SK-N-SH (cell line): ENCODE measurements around the gene METTL3.

Source experiments
- CTCF ChIP-seq: fragments of 200-600 bp; sonication (generic); IDR thresholded peaks from 2 replicates; pipeline ENCODE4 v1.6.1; 2017; ENCODE audit warnings: antibody characterized with exemption, mild to moderate bottlenecking, moderate library complexity
- EP300 ChIP-seq, 2 experiments: IDR thresholded peaks; 2 replicates each; pipeline versions ENCODE4 v1.4.0 to v1.6.1; 2012; ENCODE audit warnings: borderline replicate concordance in 1 of 2, low read depth in 1 of 2, low read length in 1 of 2
- MEF2A ChIP-seq: IDR thresholded peaks from 2 replicates; pipeline ENCODE4 v1.4.0; 2012; ENCODE audit warnings: low read depth, borderline replicate concordance
- MXI1 ChIP-seq: IDR thresholded peaks from 2 replicates; pipeline ENCODE4 v1.6.1; 2012; ENCODE audit warnings: mild to moderate bottlenecking, low read depth, low read length, improper control_type of control experiment
- NFIC ChIP-seq: IDR thresholded peaks from 2 replicates; pipeline ENCODE4 v1.4.0; 2012; ENCODE audit warnings: borderline replicate concordance
- PBX3 ChIP-seq: IDR thresholded peaks from 2 replicates; pipeline ENCODE4; 2012
- POLR2AphosphoS5 ChIP-seq: IDR thresholded peaks from 2 replicates; pipeline ENCODE4 v1.6.1; 2012; ENCODE audit warnings: low read depth, low read length
- RAD21 ChIP-seq: IDR thresholded peaks from 2 replicates; pipeline ENCODE4 v1.6.1; 2012; ENCODE audit warnings: mild to moderate bottlenecking, low read length
- REST ChIP-seq: IDR thresholded peaks from 2 replicates; pipeline ENCODE4 v1.6.1; 2012; ENCODE audit warnings: mild to moderate bottlenecking, low read depth, low read length, moderate library complexity
- TAF1 ChIP-seq: IDR thresholded peaks from 2 replicates; pipeline ENCODE4 v1.6.1; 2012; ENCODE audit warnings: low read depth, mild to moderate bottlenecking, low read length, moderate library complexity, borderline replicate concordance
- USF2 ChIP-seq: fragments of 150-350 bp; IDR thresholded peaks from 2 replicates; pipeline ENCODE4 v1.6.1; 2017; ENCODE audit warnings: antibody characterized with exemption, low read length, low read depth, borderline replicate concordance

DNA sequence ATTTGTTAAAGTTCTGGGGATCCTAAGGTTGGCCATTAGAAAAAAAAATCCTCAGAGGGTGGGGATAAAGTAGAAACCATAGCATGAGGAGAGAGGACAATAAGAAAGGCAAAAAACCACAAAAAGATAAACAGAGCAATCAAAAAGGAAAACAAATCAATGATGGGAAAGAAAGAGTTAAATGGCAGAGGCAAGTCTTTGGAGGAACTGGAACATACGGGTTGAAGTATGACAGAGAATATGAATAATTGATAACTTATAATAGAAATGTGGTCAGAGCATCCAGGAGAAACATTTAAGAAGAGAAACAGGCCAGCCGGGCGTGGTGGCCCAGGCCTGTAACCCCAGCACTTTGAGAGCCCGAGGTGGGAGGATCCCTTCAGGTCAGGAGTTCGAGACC, 32.8 kb upstream of the METTL3 start:
- TF ChIP-seq CTCF: no peak
- no peak for TF ChIP-seq REST
- no peak for TF ChIP-seq POLR2AphosphoS5
- no peak for TF ChIP-seq EP300 (IDR thresholded peaks at IDR 0.05; ENCODE audit: borderline replicate concordance in 1 of 2, low read depth in 1 of 2, low read length in 1 of 2)
- no peak for TF ChIP-seq MXI1
- TF ChIP-seq USF2: no peak
- no peak for TF ChIP-seq RAD21
- TF ChIP-seq MEF2A: no peak
- TF ChIP-seq PBX3: no peak
- TF ChIP-seq TAF1: no peak
- no peak for TF ChIP-seq NFIC
